BLaER1 treated with 17β-estradiol and CSF1 and Interleukin-3, amounts not matched to agents 10 nM and 100 nM (cell line): ENCODE results near the gene MGST1.

ENCODE experiments used
- H3K27ac ChIP-seq, 11 experiments: shearing (Covaris generic); formaldehyde crosslinking; 2 replicates each; pipeline ENCODE4 v1.8.1; 2022
- H3K27me3 ChIP-seq, 11 experiments: shearing (Covaris generic); formaldehyde crosslinking; 2 replicates each; pipeline ENCODE4 v1.8.1; 2022
- H3K36me3 ChIP-seq, 11 experiments: shearing (Covaris generic); formaldehyde crosslinking; 2 replicates each; pipeline ENCODE4 v1.8.1; 2022
- H3K4me1 ChIP-seq, 10 experiments: shearing (Covaris generic); formaldehyde crosslinking; 2 replicates each; pipeline ENCODE4 v1.8.1; 2022
- H3K4me2 ChIP-seq, 11 experiments: shearing (Covaris generic); formaldehyde crosslinking; 2 replicates each; pipeline ENCODE4 v1.8.1; 2022
- H3K4me3 ChIP-seq, 10 experiments: shearing (Covaris generic); formaldehyde crosslinking; 2 replicates each; pipeline ENCODE4 v1.8.1; 2022
- H3K9ac ChIP-seq, 11 experiments: shearing (Covaris generic); formaldehyde crosslinking; 2 replicates each; pipeline ENCODE4 v1.8.1; 2022
- H3K9me3 ChIP-seq, 11 experiments: shearing (Covaris generic); formaldehyde crosslinking; replicated peaks in 1 of 11; 2 replicates each; pipeline ENCODE4 v1.8.1; 2022
- H4K20me1 ChIP-seq, 11 experiments: shearing (Covaris generic); formaldehyde crosslinking; 2 replicates each; pipeline ENCODE4 v1.8.1; 2022
- Cebpa-rat ChIP-seq, 11 experiments: shearing (Covaris generic); IDR thresholded peaks; 2 replicates each; pipeline ENCODE4 v1.8.1; 2022

The MGST1 gene

GRCh38 chr12:16324272-16324671 is 23.2 kb upstream of the MGST1 start:
- H3K9ac ChIP-seq, result no peak overlapping the region
- H3K4me2 ChIP-seq, result no peak overlapping the region
- no peak overlapping the region for H3K4me3 ChIP-seq
- H3K4me1 ChIP-seq, result no peaks in the 10 kb centered on the region
- H3K36me3 ChIP-seq, result no peaks in the 10 kb centered on the region
- TF ChIP-seq Cebpa-rat (IDR thresholded peaks at IDR 0.05), result no peak
- no peak overlapping the region for H3K27ac ChIP-seq
- H4K20me1 ChIP-seq, result no peaks in the 10 kb centered on the region
- peaks cover 0 to 12% (median 0%) of the 10 kb centered on the region in 11 experiments; a peak in 3 of 22 replicates for H3K9me3 ChIP-seq
- H3K27me3 ChIP-seq, result no peaks in the 10 kb centered on the region

DNA sequence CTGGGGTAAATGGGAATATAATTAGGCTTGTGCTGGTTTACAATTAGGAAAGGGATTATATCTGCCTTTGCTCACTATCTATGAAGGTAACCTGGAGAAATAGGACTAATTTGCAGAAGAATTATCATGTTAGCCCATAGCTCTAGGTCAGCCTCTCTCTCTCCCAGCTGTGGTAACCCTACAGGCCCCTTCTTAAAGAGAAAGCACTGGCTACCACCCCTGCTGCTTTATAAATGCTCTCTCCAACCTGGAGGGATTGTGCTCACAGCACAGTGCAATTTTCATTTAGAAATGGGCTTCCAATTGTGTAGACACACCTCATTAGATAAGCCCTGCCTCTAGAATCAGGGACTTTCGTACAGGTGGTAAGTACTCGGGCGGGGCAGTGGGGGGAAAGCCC is 22.7 kb upstream of the MGST1 start:
- Histone ChIP-seq H3K4me2 (no peak overlapping the region), H3K9me3 (peaks cover 0 to 12% (median 0%) of the 10 kb centered on the region in 11 experiments; a peak in 3 of 22 replicates), H3K4me3 (no peak overlapping the region), H3K9ac (no peak overlapping the region), H3K36me3 (no peaks in the 10 kb centered on the region), H3K4me1 (no peaks in the 10 kb centered on the region), H3K27ac (no peak overlapping the region), H4K20me1 (no peaks in the 10 kb centered on the region), H3K27me3 (no peaks in the 10 kb centered on the region)
- no peak for TF ChIP-seq Cebpa-rat (IDR thresholded peaks at IDR 0.05)

- no peak for TF ChIP-seq Cebpa-rat (IDR thresholded peaks at IDR 0.05)
- no peaks in the 10 kb centered on the region for H3K27me3 ChIP-seq
- no peak overlapping the region for H3K4me2 ChIP-seq
- H3K4me3 ChIP-seq, result no peak overlapping the region
- H3K27ac ChIP-seq, result no peak overlapping the region
- no peaks in the 10 kb centered on the region for H3K4me1 ChIP-seq
- H3K36me3 ChIP-seq, result no peaks in the 10 kb centered on the region
- no peak overlapping the region for H3K9ac ChIP-seq
- no peaks in the 10 kb centered on the region for H4K20me1 ChIP-seq
- peaks cover 0 to 12% (median 0%) of the 10 kb centered on the region in 11 experiments; a peak in 3 of 22 replicates for H3K9me3 ChIP-seq
Observed at GRCh38 chr12:16325426-16325825, 22.0 kb upstream of the MGST1 start.

DNA sequence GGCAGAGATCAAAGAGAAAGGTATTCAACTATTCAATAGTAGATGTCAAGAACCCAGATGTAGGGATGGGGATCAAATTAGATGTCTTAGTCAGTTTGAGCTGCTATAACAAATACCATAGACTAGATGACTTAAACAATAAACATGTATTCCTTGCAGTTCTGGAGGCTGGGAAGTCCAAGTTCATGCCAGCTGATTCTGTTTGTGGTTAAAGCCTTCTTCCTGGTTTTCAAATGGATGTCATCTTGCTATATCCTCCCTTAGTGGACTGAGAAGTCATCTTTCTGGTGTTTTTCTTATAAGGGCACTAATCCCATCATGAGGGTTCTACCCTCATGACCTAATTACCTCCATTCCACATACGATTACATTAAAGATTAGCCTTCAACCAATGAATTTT is 19.5 kb upstream of the MGST1 start:
- peaks cover 0 to 19% (median 0%) of the 10 kb centered on the region in 11 experiments; a peak in 4 of 22 replicates for H3K9me3 ChIP-seq
- no peak overlapping the region for H3K4me2 ChIP-seq
- no peak for TF ChIP-seq Cebpa-rat (IDR thresholded peaks at IDR 0.05)
- no peaks in the 10 kb centered on the region for H3K27me3 ChIP-seq
- no peaks in the 10 kb centered on the region for H4K20me1 ChIP-seq
- no peaks in the 10 kb centered on the region for H3K4me1 ChIP-seq
- H3K36me3 ChIP-seq, result no peaks in the 10 kb centered on the region
- H3K4me3 ChIP-seq, result no peak overlapping the region
- no peak overlapping the region for H3K9ac ChIP-seq
- no peak overlapping the region for H3K27ac ChIP-seq

- Histone ChIP-seq H3K4me2 (no peak overlapping the region), H3K4me1 (no peaks in the 10 kb centered on the region), H3K9me3 (peaks cover 0 to 19% (median 0%) of the 10 kb centered on the region in 11 experiments; a peak in 4 of 22 replicates), H3K36me3 (no peaks in the 10 kb centered on the region), H3K4me3 (no peak overlapping the region), H3K27me3 (no peaks in the 10 kb centered on the region), H3K27ac (no peak overlapping the region), H4K20me1 (no peaks in the 10 kb centered on the region), H3K9ac (no peak overlapping the region)
- no peak for TF ChIP-seq Cebpa-rat (IDR thresholded peaks at IDR 0.05)
Observed at GRCh38 chr12:16329594-16329993, 17.9 kb upstream of the MGST1 start.

GRCh38 chr12:16330560-16330959 is 16.9 kb upstream of the MGST1 start:
- no peak overlapping the region for H3K27ac ChIP-seq

DNA sequence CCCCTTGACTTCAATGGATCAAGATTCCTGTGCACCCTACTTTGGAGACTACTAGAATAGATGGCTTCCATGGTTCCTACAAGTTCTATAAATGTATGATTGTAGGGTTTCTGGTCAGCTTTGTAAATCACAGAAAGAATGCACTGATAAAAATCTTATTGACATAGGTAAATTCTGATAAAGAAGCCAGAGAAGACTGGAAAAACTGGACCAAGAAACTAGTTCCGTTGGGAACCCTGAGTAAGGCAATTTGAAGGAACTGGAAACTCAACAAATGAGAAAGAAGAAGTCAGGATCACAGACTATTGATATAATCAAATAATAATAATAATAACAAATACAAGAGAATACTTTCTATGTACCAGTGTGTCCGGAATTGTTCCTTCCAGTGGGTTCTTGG is 15.4 kb upstream of the MGST1 start:
- no peaks in the 10 kb centered on the region for H3K36me3 ChIP-seq
- H3K4me2 ChIP-seq, result no peak overlapping the region
- no peak overlapping the region for H3K4me3 ChIP-seq
- no peaks in the 10 kb centered on the region for H3K27me3 ChIP-seq
- no peak overlapping the region for H3K27ac ChIP-seq
- no peak for TF ChIP-seq Cebpa-rat (IDR thresholded peaks at IDR 0.05)
- no peaks in the 10 kb centered on the region for H3K4me1 ChIP-seq
- H3K9me3 ChIP-seq, result peaks cover 0 to 19% (median 0%) of the 10 kb centered on the region in 11 experiments; a peak in 4 of 22 replicates
- no peaks in the 10 kb centered on the region for H4K20me1 ChIP-seq
- no peak overlapping the region for H3K9ac ChIP-seq

More at GRCh38 chr12:16330560-16330959, 16.9 kb upstream of the MGST1 start:
- Histone ChIP-seq H3K4me2 (no peak overlapping the region), H4K20me1 (no peaks in the 10 kb centered on the region), H3K9me3 (peaks cover 0 to 19% (median 0%) of the 10 kb centered on the region in 11 experiments; a peak in 4 of 22 replicates), H3K36me3 (no peaks in the 10 kb centered on the region), H3K4me3 (no peak overlapping the region), H3K9ac (no peak overlapping the region), H3K4me1 (no peaks in the 10 kb centered on the region), H3K27me3 (no peaks in the 10 kb centered on the region)
- TF ChIP-seq Cebpa-rat (IDR thresholded peaks at IDR 0.05), result no peak

- Histone ChIP-seq H3K9me3 (peaks cover 0 to 7% (median 0%) of the 10 kb centered on the region in 11 experiments; a peak in 3 of 22 replicates), H3K27me3 (no peaks in the 10 kb centered on the region), H3K27ac (no peak overlapping the region), H4K20me1 (no peaks in the 10 kb centered on the region), H3K4me3 (no peak overlapping the region), H3K4me2 (no peak overlapping the region), H3K9ac (no peak overlapping the region), H3K4me1 (no peaks in the 10 kb centered on the region), H3K36me3 (no peaks in the 10 kb centered on the region)
- TF ChIP-seq Cebpa-rat (IDR thresholded peaks at IDR 0.05), result no peak
Observed at GRCh38 chr12:16335838-16336237, 11.6 kb upstream of the MGST1 start.

GRCh38 chr12:16344269-16344668 is 3.2 kb upstream of the MGST1 start:
- no peak overlapping the region for H3K27ac ChIP-seq
- peaks cover 0 to 14% (median 5%) of the 10 kb centered on the region in 10 experiments; a peak in 10 of 20 replicates for H3K4me1 ChIP-seq
- H3K4me2 ChIP-seq, result no peak overlapping the region

GRCh38 chr12:16345105-16345504 is 2.3 kb upstream of the MGST1 start:
- Histone ChIP-seq H3K36me3 (no peaks in the 10 kb centered on the region), H3K9ac (no peak overlapping the region), H3K4me2 (no peak overlapping the region), H3K9me3 (no peaks in the 10 kb centered on the region; a peak in 1 of 22 replicates), H3K27me3 (no peaks in the 10 kb centered on the region), H3K4me3 (no peak overlapping the region), H3K27ac (no peak overlapping the region), H3K4me1 (peaks cover 0 to 23% (median 8%) of the 10 kb centered on the region in 10 experiments; a peak in 10 of 20 replicates), H4K20me1 (no peaks in the 10 kb centered on the region)
- TF ChIP-seq Cebpa-rat (IDR thresholded peaks at IDR 0.05), result no peak

More at GRCh38 chr12:16344269-16344668, 3.2 kb upstream of the MGST1 start:
- H3K36me3 ChIP-seq, result no peaks in the 10 kb centered on the region
- no peak overlapping the region for H3K4me3 ChIP-seq
- TF ChIP-seq Cebpa-rat (IDR thresholded peaks at IDR 0.05), result no peak
- no peaks in the 10 kb centered on the region for H3K27me3 ChIP-seq
- no peak overlapping the region for H3K9ac ChIP-seq
- no peaks in the 10 kb centered on the region for H4K20me1 ChIP-seq
- H3K9me3 ChIP-seq, result no peaks in the 10 kb centered on the region; a peak in 1 of 22 replicates
